Duodenal mucosa (tissue), 2 donors: ENCODE results near the gene CHGA.

ENCODE experiments used
- H3K27ac ChIP-seq: one replicate; pipeline ENCODE4 v1.7.0; 2013; ENCODE audit warnings: low read depth, low read length
- H3K27me3 ChIP-seq, 2 donors: one replicate each; pipeline ENCODE4 v1.7.0; 2013; ENCODE audit warnings: low read length in 2 of 2, control low read depth in 1 of 2; ENCODE audit not compliant: insufficient read depth in 2 of 2, control insufficient read depth in 1 of 2
- H3K36me3 ChIP-seq, 2 donors: one replicate each; pipeline ENCODE4 v1.7.0; 2013; ENCODE audit warnings: low read length in 2 of 2, control low read depth in 1 of 2; ENCODE audit not compliant: insufficient read depth in 2 of 2, control insufficient read depth in 1 of 2
- H3K4me1 ChIP-seq, 2 donors: one replicate each; pipeline ENCODE4 v1.7.0; 2013; ENCODE audit warnings: low read length in 2 of 2, control low read depth in 1 of 2; ENCODE audit not compliant: insufficient read depth in 2 of 2, control insufficient read depth in 1 of 2
- H3K4me3 ChIP-seq, 2 donors: one replicate each; pipeline ENCODE4 v1.7.0; 2013; ENCODE audit warnings: low read length in 2 of 2, low read depth in 1 of 2
- H3K9ac ChIP-seq, 2 donors: one replicate each; pipeline ENCODE4 v1.7.0; 2013; ENCODE audit warnings: low read length in 2 of 2, low read depth in 1 of 2
- H3K9me3 ChIP-seq, 2 donors: one replicate each; pipeline ENCODE4 v1.7.0; 2013; ENCODE audit warnings: low read length in 2 of 2, control low read depth in 1 of 2; ENCODE audit not compliant: control insufficient read depth in 1 of 2

CHGA gene

DNA sequence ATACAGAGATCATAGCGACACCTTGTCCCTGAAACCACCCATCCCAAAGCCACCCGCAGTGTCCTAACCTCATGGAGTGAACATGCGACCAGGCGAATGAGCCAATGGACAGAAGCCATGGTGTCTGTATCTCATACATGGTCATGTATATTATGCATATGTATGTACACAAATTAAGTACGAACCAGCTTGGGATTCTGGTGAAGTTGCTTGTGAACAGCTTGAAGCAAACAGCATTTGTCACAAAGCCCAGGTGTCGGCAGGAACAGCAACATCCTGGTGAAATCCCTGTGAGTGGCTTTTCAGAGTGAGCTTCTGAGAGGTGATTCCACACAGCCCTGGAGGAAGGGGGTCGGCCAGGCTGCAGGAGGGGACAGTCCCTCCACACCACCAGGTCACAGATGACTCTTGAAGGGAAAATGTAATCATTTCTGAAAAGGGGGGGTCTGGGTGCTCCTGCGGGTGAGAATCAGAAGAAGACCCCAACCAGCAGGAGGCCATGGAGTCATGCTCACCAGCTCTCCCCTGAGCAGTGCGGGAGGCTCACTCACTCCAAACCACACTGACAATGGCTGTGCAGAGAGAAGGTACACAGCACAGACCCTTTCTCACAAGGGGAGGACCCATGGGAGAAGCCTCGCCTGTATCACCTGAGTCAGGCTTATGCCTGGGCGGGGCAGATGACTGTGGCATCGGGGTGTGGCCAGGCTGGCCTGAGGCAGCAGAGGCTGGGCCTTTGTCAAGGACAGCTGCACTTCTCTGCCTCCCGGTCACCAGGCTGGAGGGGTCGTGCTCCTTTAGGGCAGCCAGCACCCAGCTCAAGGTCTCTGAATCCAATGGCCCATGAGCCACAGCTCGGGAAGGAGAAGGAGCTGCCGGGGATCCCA, 14.3 kb downstream of the CHGA start:
- peaks cover 10 to 52% of the 10 kb centered on the region in 2 donors for H3K36me3 ChIP-seq
- no peak overlapping the region for H3K9ac ChIP-seq
- H3K4me3 ChIP-seq, result no peak overlapping the region
- no peaks in the 10 kb centered on the region for H3K4me1 ChIP-seq
- no peak overlapping the region for H3K27ac ChIP-seq
- no peaks in the 10 kb centered on the region for H3K9me3 ChIP-seq
- no peaks in the 10 kb centered on the region for H3K27me3 ChIP-seq

DNA sequence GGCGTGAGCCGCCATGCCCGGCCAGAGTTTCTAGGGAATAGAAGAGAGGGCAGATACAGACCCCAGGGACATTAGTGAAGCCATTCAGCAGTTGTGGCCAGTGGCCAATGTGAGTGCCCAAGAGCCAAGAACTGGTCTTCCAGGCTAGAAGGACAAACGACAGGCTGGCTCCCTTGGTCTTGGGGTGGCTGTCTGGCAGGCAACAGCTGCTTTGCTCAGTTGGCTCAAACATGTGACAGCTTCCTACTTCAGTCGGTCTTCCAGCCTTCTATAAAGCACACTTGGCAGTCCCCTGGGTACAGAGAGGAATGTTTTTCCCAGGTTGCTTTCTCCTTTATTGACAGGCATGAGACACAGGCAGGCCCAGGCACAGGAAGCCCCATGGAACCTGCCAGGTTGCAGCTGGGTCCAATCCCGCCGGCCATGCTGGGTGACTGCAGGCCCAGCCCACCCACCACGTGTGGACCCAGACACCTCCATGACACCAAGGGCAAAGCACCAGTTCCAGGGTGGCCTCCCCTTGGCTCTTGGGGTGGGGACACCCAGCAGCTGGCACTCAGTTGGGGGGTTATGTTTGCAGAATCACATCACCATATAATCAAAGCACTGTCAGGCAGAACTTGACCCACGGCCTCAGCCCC, 15.4 kb downstream of the CHGA start:
- Histone ChIP-seq H3K9ac (no peak overlapping the region), H3K4me3 (no peak overlapping the region), H3K36me3 (peaks cover 16 to 63% of the 10 kb centered on the region in 2 donors), H3K27me3 (no peaks in the 10 kb centered on the region), H3K9me3 (no peaks in the 10 kb centered on the region), H3K27ac (no peak overlapping the region), H3K4me1 (no peaks in the 10 kb centered on the region)

DNA sequence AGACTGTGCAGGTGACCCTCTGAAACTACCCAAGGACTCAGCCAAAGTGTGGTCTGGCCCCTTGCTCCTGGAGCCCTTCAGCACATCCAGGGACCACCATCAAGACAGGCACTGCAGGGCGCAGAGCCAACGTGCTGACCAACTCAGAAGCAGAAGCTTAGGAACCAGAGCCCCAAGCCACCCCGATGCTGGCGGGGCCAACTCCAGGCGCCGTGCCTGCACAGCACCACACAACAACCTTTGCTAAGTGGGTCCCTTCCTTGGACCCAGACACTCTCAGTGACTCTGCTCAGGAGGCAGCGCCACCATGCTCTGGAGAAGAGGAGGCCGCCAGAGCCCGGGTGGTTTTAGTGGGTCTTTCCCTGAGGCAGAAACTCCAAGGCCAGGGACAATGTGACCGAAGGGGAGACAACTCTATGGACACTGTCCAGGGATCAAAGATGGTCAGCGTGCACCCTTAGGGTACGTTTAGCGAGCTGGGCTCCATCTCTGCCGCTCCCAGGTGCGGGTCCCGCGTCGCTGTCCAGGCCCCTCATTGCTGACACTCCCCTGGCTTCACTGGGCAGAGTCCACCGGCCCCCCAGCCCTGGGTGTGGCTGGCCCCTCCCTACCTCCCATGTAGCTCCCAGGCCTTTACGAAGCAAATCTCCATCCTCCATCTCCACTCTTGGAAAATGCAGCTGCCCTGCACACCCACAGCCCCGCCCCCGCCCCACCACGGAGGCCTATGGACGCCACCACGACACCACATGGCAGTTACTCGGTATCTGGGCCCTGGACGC, 16.1 kb downstream of the CHGA start:
- no peaks in the 10 kb centered on the region for H3K9me3 ChIP-seq
- H3K27ac ChIP-seq, result no peak overlapping the region
- H3K27me3 ChIP-seq, result no peaks in the 10 kb centered on the region
- peaks cover 19 to 69% of the 10 kb centered on the region in 2 donors for H3K36me3 ChIP-seq
- H3K4me1 ChIP-seq, result no peaks in the 10 kb centered on the region
- no peak overlapping the region for H3K4me3 ChIP-seq
- H3K9ac ChIP-seq, result no peak overlapping the region

DNA sequence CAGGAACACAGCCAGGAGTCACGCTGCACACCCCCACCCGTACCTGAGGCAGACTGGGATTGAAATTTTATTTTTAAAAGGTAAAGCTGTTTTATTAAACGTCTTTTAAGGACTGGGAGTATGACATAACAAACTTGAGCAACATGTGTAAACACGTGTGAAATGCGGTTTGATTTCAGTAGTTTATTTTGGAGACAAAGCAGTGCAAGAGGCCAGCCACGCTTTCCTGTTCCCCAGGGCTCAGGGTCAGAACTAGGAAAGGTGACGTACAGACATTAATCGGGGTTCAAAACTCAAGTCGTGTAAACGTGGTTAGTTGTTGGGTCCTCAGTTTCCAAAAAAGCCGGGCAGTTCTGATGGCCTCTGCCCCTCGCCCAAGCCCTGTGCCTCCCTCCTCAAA, 16.7 kb downstream of the CHGA start:
- Histone ChIP-seq H3K36me3 (peaks cover 19 to 75% of the 10 kb centered on the region in 2 donors), H3K4me3 (no peak overlapping the region), H3K27me3 (no peaks in the 10 kb centered on the region), H3K27ac (no peak overlapping the region), H3K9ac (no peak overlapping the region), H3K4me1 (no peaks in the 10 kb centered on the region), H3K9me3 (no peaks in the 10 kb centered on the region)

DNA sequence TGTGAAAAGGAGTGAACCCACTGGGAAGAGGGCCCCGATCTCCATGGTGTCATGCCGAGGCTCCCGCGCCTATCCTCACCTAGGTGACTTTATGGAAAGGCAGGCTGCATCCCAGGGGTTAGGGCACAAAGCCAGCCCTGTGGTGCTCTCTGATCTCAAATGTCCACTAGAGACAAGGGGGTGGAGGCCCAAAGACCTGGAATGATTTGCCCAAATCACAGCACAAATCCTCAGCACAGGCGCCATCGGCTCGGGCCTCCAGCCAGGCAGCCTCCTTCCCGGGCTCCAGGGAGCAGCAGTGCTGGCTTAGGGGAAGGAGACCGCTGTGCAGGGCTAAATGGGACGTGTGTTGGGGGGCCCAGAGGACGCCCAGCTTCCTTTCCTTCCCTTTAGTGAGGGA, 17.6 kb downstream of the CHGA start:
- Histone ChIP-seq H3K36me3 (peaks cover 22 to 82% of the 10 kb centered on the region in 2 donors), H3K9me3 (no peaks in the 10 kb centered on the region), H3K27ac (no peak overlapping the region), H3K4me3 (no peak overlapping the region), H3K4me1 (no peaks in the 10 kb centered on the region), H3K9ac (no peak overlapping the region), H3K27me3 (no peaks in the 10 kb centered on the region)

DNA sequence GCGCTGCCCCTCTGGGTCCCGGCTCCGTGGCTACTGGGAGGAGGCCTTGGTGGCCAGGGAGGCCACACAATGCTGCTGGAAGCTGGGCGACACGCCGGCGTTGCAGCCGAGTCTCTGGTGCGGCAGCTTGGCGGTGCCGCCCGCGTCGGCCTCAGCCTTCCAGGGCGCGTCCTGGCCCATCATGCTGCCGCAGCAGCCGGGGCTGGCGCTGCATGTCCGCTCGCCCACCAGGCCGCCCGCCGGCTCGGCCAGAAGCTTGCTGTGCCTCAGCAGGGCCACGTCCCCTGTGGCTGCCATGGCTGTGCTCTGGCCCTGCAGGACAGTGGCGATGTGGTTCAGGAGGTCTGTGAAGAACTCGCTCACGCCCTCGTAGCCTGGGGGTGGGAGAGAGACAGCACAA, 18.6 kb downstream of the CHGA start:
- Histone ChIP-seq H3K36me3 (peaks cover 24 to 82% of the 10 kb centered on the region in 2 donors), H3K4me1 (peaks cover 10% of the 10 kb centered on the region in 2 donors), H3K27ac (no peak overlapping the region), H3K9me3 (no peaks in the 10 kb centered on the region), H3K4me3 (no peak overlapping the region), H3K9ac (no peak overlapping the region), H3K27me3 (no peaks in the 10 kb centered on the region)

DNA sequence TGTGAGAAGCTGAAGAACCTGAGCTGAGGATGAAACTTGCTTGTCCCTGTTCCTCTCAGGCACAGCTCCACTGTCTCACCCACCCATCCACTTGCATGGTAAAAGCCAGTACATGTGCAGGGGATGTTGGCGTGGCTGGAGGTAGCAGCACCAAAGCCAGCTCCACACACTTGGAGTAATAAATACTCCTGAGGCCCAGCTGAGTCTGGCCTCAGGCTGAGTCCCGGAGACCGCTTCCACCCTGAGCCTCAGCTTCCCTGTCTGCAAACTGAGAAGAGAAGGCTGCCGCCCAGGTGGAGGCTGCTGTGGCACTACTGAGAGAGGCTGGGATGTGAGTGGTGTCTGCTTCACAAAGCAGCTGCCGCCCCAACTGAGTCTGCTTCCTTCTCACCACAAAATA, 19.2 kb downstream of the CHGA start:
- Histone ChIP-seq H3K36me3 (peaks cover 24 to 80% of the 10 kb centered on the region in 2 donors), H3K9ac (no peak overlapping the region), H3K27me3 (no peaks in the 10 kb centered on the region), H3K4me3 (no peak overlapping the region), H3K9me3 (no peaks in the 10 kb centered on the region), H3K4me1 (peaks cover 12 to 13% of the 10 kb centered on the region in 2 donors), H3K27ac (no peak overlapping the region)

DNA sequence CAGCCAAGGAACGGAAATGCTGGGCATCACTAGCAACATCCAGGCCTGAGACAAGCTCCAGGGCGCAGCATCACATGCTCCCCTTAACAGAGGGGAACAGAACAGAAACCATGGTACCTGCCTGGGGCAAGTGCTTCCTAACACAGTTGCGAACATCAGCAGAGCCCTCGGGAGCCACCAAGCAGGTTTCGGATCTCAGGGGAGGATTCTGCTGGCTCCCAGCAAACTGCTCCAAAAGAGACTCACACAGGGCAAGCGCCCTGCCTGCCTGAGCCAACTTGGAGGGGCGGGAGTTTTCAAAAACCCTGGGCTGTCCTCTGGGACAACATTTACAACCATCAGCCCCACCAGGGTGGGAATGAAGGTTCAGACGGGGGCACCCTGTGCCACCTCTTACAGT, 19.6 kb downstream of the CHGA start:
- Histone ChIP-seq H3K4me3 (no peak overlapping the region), H3K27ac (no peak overlapping the region), H3K36me3 (peaks cover 24 to 81% of the 10 kb centered on the region in 2 donors), H3K9ac (no peak overlapping the region), H3K9me3 (no peaks in the 10 kb centered on the region), H3K4me1 (peaks cover 12 to 13% of the 10 kb centered on the region in 2 donors), H3K27me3 (no peaks in the 10 kb centered on the region)

DNA sequence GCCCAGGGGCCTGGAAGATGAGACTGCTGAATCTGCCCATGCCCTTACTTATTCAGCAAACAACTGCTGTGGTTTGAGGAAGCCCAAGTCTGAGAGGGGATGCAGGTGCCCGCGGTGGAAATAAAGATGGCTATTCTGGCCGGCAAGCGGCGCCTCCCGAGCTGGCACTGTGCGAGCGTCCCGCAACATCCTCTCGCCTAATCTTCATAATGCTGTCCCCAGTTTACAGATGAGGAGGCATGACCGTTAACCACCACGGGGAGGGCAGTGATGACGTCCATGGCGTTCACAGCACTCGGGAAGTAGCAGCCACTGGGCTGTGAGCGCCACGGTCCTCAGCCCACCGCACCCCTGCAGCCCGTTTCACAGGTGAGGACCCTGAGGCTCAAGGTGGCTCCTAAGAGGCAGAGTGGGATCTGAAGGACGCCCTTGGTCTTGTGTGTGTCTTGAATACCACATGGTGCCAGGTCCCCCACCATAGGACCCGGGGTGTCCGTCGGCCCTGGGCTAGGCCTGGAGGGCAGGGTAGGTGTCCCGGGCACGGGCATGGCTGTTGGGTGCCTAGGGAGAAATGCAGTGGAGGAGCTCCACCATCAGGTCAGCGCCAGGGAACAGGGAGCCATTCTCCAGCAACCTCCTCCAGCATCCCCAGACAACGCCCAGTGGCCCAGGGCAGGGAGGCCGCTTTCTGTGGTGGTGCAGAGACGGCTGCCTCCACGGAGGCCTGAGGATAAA, 20.2 kb downstream of the CHGA start:
- no peaks in the 10 kb centered on the region for H3K27me3 ChIP-seq
- H3K9ac ChIP-seq, result no peak overlapping the region
- no peaks in the 10 kb centered on the region for H3K9me3 ChIP-seq
- H3K27ac ChIP-seq, result no peak overlapping the region
- no peak overlapping the region for H3K4me3 ChIP-seq
- H3K4me1 ChIP-seq, result peaks cover 12 to 13% of the 10 kb centered on the region in 2 donors
- peaks cover 24 to 86% of the 10 kb centered on the region in 2 donors for H3K36me3 ChIP-seq
